GM12878 (cell line): ENCODE measurements around the gene RBM10.

ENCODE experiments used
- CTCF ChIP-seq, 3 experiments: IDR thresholded peaks in 2 of 3; conservative IDR thresholded peaks in 1 of 3; 2 replicates each; pipeline ENCODE4 v1.5.1; 2011; ENCODE audit warnings: low read depth in 3 of 3, low read length in 3 of 3, mild to moderate bottlenecking in 3 of 3, control low read depth in 2 of 3, moderate library complexity in 2 of 3, inconsistent platforms in 1 of 3, mixed read lengths in 1 of 3; ENCODE audit not compliant: control insufficient read depth in 2 of 3, insufficient read depth in 1 of 3; ENCODE audit errors: extremely low read depth in 1 of 3
- EGR1 ChIP-seq, 2 experiments: IDR thresholded peaks; 1 replicate in 1 of 2; 2 replicates in 1 of 2; pipeline ENCODE4 v1.6.1; 2011 to 2012; ENCODE audit warnings: low read depth in 2 of 2, low read length in 2 of 2, borderline replicate concordance in 1 of 2, mild to moderate bottlenecking in 1 of 2, moderate library complexity in 1 of 2
- GATAD2B ChIP-seq: fragments of 450-650 bp; conservative IDR thresholded peaks from 2 replicates; pipeline ENCODE4 v1.6.1; 2017; ENCODE audit warnings: low read depth, mild to moderate bottlenecking, moderate library complexity
- MYC ChIP-seq: IDR thresholded peaks from 2 replicates; pipeline ENCODE4 v1.6.1; 2011; ENCODE audit warnings: mild to moderate bottlenecking, low read length, moderate library complexity, inconsistent platforms; ENCODE audit not compliant: insufficient read depth, insufficient replicate concordance, insufficient read length, severe bottlenecking
- POLR2A ChIP-seq: IDR thresholded peaks from 2 replicates; pipeline ENCODE4 v1.6.1; 2011; ENCODE audit warnings: low read depth, mild to moderate bottlenecking, low read length
- POLR2AphosphoS2 ChIP-seq: IDR thresholded peaks from 2 replicates; pipeline ENCODE4 v1.6.1; 2011; ENCODE audit warnings: low read depth, mild to moderate bottlenecking, low read length, improper control_type of control experiment, moderate library complexity
- POLR2AphosphoS5 ChIP-seq: IDR thresholded peaks from 2 replicates; pipeline ENCODE4 v1.6.1; 2011; ENCODE audit warnings: mild to moderate bottlenecking, low read length, inconsistent platforms
- RAD21 ChIP-seq: IDR thresholded peaks from 2 replicates; pipeline ENCODE4 v1.6.1; 2011; ENCODE audit warnings: mild to moderate bottlenecking, low read depth, low read length, moderate library complexity; ENCODE audit not compliant: insufficient read depth
- REST ChIP-seq: IDR thresholded peaks from 2 replicates; pipeline ENCODE4 v1.6.1; 2012; ENCODE audit warnings: mild to moderate bottlenecking, low read depth, low read length
- SP1 ChIP-seq: IDR thresholded peaks from one replicate; pipeline ENCODE4 v1.6.1; 2011; ENCODE audit warnings: low read depth, low read length
- SUPT20H ChIP-seq: IDR thresholded peaks from 2 replicates; pipeline ENCODE4 v1.6.1; 2011; ENCODE audit warnings: low read depth, mild to moderate bottlenecking, low read length, moderate library complexity, borderline replicate concordance; ENCODE audit not compliant: control insufficient read depth
- YY1 ChIP-seq: IDR thresholded peaks from 2 replicates; pipeline ENCODE4 v1.6.1; 2011; ENCODE audit warnings: low read depth, mild to moderate bottlenecking, low read length
- ZBTB11 ChIP-seq: fragments of 450-650 bp; formaldehyde crosslinking; IDR thresholded peaks from 2 replicates; pipeline ENCODE4 v1.5.0; 2022; ENCODE audit warnings: mild to moderate bottlenecking, missing genetic modification characterization

- TF ChIP-seq CTCF (IDR thresholded peaks at IDR 0.05 in 2 of 3, conservative IDR thresholded peaks at IDR 0.05 in 1 of 3; ENCODE audit: control insufficient read depth in 2 of 3, extremely low read depth in 1 of 3, insufficient read depth in 1 of 3, low read depth in 3 of 3, low read length in 3 of 3) (no peak), MYC (no peak), SUPT20H (no peak), POLR2AphosphoS2 (no peak), EGR1 (IDR thresholded peaks at IDR 0.05; ENCODE audit: borderline replicate concordance in 1 of 2, low read depth in 2 of 2, low read length in 2 of 2) (no peak), POLR2A (no peak), POLR2AphosphoS5 (no peak; the same call in none of the 2 replicates), ZBTB11 (CRISPR knock-in tag) (no peak), REST (no peak), RAD21 (no peak), YY1 (no peak), SP1 (no peak), GATAD2B (no peak; the same call in 1 of the 2 replicates)
These were observed 49.3 kb downstream of the RBM10 start for GRCh38 chrX:47194194-47194787.
